GM19455 (cell line): ENCODE measurements around the gene NNT.
"Not testable (repeated sequence)": the region's sequence is repeated elsewhere in the genome, so short reads cannot be mapped to it uniquely, and the experiment has no call there.

Source experiments
- ATAC-seq: cut with Tn5 transposase; IDR thresholded peaks from one replicate; pipeline ENCODE4 v1.9.1; 2021; ENCODE audit not compliant: unreplicated experiment

Gene NNT

DNA sequence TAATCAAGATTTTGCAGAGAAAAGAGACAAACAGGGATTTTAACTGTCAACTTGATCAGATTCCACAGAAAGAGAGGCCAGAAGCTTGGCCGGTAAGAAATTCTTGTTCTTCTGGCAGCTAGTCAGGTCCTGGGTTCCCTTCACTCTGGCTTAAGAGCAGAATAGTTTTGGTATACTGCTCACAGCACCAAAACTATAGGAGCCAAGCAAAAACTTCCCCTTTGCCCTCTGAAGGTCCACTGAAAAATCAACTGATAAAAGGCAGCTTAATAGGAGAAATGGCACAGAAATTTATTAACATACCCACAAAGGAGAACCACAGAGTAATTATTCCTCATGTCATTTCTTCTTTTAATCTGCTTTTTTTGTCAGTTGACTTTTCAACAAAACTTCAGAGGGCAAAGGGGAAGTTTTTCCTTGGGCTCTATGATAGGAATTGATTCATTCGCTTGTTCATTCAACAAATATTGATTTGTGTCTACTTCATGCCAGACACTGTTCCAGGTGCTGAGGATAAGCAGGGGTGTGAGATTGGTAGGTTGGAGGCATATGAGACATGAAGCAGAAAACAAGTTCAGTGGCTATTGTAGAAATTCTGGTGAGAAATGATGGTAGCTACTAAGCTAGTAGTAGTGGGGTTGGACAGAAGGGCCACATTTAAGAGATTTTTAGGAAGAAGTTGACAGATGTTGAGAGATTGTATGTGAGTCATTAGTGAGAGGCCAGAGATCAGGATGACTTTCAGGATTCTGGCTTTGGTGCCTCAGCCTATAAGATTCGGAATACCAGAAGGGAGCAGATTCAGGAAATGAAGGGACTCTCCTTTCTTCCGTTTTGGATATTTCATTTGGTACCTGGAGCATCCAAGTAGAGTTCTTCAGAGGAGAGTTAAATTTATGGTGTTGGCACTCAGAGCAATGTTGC lies 20.6 kb upstream of the NNT start:
- no peak for ATAC-seq

DNA sequence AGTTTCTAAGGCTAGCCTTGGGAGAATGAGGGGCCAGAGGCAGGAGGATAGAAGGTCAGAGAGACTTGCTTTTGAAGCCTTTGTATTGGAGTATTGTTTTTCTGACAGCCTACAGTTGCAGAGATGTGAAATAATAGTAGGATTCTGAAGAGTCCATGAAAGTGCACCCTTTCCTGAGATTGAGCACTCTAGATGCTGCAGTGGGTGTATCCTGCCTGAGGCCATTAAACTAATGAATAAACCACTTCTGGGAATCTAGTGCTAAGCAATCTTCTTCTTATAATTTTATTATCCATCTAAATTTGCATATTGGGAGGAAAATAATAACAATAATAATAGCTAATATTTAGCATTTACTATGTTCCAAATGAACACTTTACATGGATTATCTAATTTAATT lies 19.3 kb upstream of the NNT start:
- no peak for ATAC-seq

DNA sequence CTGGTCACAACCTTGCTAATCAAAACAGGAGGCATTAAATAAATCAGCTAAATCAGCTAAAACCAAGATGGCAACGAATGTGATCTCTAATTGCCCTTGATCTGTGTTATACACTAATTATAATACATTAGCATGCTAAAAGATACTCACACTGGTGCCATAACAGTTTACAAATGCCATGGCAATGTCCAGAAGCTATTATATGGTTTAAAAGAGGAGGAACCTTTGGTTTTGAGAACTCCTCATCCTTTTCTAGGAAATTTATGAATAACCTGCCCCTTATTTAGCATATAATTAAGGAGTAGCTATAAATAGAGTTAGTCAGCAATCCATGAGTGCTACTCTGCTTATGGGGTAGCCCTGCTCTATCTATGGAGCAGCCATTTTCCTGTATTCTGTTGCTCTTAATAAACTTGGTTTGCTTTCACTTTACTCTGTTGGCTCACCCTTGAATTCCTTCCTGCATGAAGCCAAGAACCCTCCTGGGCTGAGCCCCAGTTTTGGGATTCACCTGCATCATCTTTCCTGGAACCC lies 18.7 kb upstream of the NNT start:
- no peak for ATAC-seq

DNA sequence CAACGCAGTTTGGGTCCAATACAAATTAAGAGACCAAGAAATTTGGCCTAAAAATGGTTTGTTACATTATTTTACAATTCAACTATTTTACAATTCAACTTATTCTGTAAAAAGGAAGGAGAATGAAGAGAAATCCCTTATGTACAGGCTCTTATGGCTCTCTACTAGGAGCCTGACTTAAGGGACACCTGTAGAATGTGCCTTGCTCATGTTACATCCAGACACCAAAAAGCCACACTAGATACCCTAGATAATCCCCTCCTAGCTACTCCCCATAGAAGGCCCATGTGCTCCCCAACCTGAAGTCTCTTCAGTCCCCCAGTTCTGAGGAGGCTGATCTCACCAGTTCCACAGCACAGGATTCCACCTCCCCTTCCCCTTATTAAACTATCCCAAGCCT lies 14.1 kb upstream of the NNT start:
- ATAC-seq: no peak

DNA sequence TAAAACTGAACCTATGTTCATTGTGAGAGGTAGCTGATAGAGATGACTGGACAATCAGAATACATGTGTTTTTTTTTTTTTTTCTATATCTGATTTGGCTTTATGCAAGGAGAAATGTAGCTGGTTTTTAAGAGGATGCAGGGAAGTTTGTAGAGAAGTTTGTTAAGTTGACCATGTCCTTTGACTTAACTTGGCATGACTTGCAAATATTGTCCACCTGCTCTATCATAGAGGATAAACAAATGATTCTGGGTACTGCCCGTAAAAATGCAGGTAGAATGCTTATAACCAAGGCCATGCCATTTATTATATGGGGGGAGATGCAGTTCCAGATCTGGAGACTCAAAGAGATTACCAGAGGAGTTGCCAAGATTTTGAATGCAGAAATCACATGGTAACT lies 13.7 kb upstream of the NNT start:
- ATAC-seq: no peak

DNA sequence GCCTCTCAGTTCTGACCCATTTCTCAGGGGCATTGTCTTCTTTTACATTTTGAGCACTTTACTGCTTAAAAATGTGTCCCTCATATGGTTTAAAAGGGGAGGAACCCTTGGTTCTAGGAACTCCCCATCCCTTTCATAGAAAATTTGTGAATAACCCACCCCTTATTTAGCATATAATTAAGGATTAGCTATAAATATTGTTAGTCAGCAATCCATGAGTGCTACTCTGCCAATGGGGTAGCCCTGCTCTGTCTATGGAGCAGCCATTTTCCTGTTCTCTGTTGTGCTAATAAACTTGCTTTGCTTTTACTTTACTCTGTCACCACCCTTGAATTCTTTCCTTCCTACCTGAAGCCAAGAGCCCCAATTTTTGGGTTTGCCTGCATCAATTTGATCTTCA lies 12.3 kb upstream of the NNT start:
- no peak for ATAC-seq

DNA sequence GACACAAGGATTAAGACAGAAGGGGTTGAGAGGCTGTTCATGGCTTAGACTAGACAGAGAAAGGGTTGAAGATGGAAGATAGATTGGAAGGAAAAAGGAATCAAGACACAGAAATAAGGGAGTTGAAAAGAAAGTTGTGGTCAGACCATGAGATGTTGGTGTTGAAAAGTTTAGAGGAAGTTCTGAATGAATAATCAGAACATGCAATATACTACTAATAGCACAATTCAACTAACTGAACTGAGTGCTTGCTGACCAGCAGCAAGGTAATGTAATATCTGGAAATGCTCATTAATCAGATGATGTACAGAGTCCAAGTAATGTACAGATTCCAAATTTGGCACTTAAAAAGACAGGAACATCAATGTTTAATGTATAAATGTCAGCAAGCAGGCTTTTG lies 10.6 kb upstream of the NNT start:
- no peak for ATAC-seq

DNA sequence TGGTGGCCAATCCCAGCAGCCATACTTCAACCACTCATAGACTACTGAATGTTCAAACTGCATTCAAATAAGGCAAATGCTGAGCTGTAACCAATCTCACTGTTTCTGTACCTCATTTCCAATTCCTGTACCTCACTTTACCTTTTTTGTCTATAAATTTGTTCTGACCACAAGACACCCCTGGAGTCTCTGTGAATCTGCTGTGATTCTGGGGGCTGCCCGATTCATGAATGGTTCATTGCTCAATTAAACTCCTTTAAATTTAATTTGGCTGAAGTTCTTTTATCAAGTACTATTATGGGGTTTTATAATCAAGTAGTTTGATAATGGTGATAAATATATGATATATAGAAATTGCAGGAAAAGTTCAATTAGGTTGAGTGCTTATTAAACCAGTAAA lies 4.1 kb upstream of the NNT start:
- ATAC-seq: not testable (repeated sequence)

DNA sequence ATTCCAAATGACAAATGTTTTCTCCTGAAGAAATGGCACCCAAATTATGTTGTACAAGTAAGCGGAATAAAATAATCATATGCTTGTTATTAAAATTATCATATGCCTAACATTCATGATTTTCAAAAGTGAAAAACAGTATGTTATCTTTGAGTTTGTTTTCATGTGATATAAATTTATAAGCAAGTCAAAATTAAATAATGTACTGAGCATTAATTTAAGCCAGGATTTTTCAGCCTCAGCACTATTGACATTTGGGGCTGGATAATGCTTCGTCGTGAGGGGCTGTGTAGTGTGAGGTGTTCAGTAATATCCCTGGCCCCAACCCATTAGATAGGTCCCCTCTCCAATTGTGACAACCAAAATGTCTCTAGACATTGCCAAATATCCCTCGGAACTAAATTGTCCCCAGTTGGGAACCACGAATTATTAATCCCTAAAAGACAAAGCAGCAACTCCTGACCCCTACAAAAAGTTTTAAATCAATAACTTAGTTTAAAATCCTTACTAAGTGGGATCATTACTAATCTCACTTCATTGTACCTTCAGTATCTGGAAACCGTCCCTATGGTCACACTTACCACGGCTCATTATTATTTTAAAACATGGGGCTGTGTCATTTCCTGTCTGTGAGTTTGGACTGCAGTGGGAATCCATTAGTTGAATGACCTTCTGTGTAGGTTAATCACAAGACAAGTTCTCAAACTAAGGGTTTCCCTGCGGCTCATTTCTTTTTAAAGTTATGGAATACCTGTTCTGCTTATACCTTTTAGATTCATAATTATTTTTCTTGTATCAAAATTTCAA lies 1.3 kb upstream of the NNT start:
- peak; percentile 30 for ATAC-seq

DNA sequence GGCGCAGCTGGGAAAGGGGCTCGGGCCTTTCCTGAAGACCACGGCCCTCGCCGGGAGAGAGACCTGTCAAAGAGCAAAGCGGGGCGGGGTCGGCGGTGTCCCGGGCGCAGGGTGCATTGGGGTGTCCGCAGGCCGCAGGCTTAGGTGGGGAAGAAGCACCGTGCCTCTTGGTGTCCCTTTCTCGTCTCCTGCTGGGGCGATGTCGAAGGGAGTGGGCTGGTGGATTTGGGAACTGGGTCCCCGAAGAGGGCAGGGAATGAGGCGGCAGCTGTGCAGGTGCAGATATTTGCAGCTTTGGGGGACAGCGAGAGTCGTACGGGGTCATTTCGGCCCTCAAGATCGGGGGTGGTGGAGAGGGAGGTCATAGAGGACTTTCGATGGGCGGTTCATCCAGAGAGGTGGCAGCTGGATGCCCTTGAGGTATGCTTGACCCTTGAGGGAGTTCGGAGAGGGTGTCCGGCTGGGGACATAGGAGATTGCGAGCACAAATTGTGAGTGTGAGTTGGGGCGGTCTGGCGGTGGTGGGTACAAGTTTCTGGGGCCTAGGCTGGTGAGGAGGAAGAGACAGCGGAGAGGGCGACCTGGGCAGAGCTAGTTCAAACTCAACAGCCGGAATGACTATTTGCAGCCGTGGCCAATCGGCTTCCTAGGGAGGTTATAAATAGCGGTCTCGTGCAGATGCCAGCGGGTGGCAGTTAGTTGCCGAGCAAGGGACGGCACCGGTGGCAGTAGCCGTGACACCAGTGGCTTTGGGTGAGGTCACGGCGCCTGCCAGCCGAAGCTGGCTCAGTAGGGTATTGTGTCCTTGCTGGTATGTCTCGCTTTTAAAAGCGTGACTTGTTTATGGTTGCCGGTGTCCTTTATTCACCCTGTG lies 601 bp downstream of the NNT start:
- peak; percentile 37 for ATAC-seq

DNA sequence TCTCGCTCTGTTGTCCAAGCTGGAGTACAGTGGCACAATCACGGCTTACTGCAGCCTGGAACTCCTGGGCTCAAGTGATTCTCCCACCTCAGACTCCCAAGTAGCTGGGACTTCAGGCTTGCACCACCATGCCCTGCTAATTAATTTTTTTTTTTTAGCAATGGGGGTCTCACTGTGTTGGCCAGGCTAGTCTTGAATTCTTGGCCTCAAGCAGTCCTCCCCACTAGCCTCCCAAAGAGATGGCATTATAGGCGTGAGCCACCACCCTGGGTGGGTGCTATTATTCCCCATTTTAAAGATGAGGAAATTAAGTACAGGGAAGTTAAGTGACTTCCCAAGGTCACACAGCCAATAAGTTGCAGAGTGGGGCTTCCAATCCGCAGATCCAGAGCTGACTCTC lies 1.7 kb downstream of the NNT start:
- no peak for ATAC-seq

DNA sequence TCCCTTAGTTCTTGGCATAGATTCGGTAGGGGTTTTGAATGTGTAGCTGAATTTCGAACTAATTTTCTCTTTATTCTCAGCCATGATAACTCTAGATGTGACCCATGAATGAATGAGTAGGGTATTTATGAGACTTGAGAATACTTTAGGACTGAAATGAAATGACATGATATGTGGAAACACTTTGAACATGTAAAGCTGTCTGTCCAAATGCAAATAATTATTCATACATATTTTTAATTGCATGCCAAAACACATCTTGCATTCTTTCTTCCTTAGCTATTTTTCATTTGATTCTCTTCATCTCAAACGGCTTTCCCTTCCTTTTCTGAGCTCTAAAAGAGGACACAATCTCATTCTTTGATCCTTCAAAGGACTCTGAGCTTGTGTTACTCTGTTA lies 3.4 kb downstream of the NNT start:
- no peak for ATAC-seq

DNA sequence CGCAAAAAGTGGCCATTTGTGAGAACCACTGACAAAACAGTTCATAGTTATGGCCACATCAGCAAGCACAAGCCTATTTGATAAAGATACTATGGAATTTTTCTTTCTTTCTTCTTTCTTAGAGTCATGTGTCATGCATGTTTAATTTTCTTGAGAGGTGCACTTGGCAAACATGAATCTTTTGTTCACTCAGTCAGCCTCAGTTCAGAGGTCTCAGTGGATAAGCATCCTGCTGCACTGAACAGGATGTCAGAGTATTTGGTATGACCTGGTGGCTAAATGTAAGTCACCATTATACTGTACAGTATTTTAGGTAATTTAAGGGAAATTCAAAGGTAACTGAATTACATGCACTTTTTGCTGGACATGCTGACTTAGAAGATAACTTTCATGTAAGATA lies 5.4 kb downstream of the NNT start:
- ATAC-seq: no peak

DNA sequence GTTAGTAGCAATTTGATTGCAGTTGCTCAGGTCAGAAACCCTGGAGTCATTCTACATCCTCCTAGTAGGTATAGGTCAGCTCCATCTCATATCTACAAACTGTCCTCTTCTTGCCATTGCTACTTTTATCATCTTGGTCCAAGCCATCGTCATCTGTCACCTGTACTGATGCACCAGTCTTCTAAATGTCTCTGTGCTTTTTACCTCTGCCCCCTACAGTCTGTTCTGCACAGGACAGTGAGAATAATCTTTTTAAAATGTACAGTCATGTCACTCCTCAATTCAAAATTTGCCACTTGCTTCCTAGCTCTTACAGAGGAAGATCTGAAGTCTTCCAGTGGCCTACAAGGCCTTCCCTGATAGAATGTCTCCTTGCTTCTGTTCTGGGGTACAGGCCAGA lies 6.8 kb downstream of the NNT start:
- peak; percentile 82 for ATAC-seq

DNA sequence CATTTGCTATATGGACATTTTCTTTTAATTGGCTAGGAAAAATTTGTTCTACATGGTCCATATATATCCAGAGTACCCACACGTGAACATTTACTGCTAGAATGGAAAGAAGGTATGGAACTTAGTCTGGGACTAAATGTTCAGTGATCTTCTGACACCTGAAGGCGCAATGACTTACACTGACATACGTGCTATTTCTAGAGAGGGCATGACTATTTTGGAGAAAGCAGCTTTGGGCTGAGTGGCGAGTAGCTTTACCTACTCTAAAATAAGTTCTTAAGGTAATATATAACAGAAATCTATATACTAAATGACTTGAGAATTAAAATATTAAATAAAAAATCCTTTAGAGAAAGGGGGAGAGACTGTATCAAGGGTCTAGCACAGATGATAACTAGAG lies 10.4 kb downstream of the NNT start:
- no peak for ATAC-seq

DNA sequence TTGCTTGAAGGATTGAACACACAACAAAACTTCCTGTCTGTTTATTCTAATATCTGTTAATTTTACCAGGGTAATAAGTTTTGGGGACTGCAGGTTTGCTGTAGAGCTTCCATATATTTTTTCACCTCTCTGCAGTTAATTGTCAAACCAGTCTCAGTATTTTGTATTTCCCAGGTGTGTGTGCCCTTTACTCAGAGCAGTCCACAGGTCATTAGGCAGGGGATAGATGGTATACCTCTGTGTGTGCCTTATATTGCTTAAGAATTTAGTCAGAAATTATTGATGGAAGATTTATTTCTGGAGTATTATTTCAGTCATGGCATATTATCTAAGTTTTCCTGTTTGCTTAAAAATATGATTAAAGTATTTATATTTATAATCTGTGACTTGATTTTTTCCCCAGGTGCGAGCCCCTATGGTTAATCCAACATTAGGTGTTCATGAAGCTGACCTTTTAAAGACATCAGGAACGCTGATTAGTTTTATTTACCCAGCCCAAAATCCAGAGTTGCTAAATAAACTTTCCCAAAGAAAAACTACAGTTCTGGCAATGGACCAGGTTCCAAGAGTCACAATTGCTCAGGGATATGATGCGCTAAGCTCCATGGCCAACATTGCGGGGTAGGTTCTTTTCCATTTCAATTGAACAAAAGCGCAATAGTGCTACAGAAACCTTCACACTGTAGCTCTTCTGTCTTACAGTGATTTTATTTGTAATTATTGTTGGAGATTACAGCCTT lies 12.6 kb downstream of the NNT start:
- ATAC-seq: no peak

DNA sequence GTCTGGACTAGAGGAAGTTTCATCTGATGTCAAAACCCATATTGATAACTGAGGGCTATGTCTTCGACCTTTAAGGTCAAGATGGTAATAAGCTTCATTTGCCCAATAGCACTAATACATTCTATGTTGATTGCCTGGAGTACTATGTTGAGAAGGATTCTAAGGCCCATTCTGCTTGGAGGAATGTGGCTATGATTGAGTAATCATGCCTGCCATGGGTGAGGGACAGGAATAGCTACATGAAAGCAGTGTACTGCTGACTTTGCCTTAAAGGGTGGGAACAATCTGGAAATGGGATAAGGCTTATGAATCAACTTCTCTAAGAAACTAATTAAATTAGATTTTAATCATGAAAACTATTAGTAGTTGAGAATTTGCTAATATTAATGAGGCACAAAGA lies 13.6 kb downstream of the NNT start:
- no peak for ATAC-seq

DNA sequence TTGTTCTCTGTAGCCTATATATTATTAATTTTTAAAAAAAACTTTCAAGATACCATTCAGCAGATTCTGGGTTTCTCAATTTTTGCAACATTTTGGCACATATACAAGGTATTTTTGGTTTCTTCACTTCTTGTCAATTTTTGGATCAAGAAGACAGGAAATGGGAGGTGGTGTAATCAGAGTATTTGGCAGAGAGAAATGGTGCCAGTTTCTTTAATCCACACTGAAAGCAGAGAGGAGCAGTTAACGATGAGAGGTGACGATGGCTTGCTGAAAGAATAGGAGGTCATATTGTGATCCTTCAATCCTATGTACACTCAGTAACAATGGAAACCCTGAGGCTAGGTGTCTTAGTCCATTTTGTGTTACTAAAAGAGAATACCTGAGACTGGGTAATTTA lies 16.4 kb downstream of the NNT start:
- ATAC-seq: no peak

DNA sequence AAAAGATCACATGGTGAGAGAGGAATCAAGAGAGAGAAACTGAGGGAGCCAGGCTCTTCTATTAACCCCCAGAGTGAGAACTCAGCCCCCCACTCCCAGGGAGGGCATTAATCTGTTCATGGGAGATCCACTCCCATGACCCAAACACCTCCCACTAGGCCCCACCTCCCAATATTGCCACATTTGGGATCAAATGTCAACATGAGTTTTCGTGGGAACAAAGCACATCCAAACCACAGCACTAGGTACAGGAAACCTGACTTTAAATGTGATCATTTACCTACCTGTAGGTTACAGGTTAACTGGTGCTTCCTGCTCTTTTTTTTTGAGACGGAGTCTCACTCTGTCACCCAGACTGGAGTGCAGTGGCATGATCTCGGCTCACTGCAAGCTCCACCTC lies 16.9 kb downstream of the NNT start:
- ATAC-seq: no peak

DNA sequence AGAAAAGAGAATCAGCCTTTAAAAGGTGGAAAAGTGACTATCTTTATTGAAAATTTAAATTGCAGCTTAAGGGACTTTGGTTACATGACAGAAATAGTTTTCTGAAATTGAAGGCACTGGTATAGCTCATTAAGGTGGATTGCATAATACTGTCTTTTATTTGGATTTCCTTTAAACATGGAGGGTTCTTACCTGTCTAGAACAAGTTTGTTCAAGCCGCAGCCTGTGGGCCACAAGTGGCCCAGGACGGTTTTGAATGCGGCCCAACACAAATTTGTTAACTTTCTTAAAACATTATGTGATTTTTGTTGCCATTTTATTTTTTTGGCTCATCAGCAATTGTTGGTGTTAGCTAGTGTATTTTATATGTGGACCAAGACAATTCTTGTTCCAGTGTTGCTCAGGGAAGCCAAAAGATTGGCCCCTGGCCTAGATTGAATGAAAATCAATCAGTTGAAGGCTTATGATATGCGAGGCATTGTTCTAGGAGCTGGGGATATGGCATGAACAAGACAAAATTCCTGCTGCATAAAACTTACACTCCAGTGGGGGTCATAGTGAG lies 18.0 kb downstream of the NNT start:
- no peak for ATAC-seq
